D721Med (cell line): ENCODE data around the gene IBA57.

Experiments
- DNase-seq: peaks from one replicate; pipeline ENCODE4 v3.0.0; 2011; ENCODE audit warnings: low spot score; ENCODE audit not compliant: insufficient read length
- FAIRE-seq: peaks from 2 replicates; lab custom pipeline; 2011; peaks lifted over from hg19 to GRCh38; lab: Jason Lieb, UNC
- TF ChIP-seq, protein P1 (sequence below): IDR thresholded peaks from 2 replicates; pipeline ENCODE4 v1.5.1; 2012; ENCODE audit warnings: mild to moderate bottlenecking, control low read depth; ENCODE audit not compliant: insufficient read depth; ENCODE audit errors: missing control alignments

The IBA57 gene

GRCh38 chr1:228152918-228153258, 12.7 kb upstream of the IBA57 start:
- DNase-seq, result no peak
- TF ChIP-seq, protein P1, sequence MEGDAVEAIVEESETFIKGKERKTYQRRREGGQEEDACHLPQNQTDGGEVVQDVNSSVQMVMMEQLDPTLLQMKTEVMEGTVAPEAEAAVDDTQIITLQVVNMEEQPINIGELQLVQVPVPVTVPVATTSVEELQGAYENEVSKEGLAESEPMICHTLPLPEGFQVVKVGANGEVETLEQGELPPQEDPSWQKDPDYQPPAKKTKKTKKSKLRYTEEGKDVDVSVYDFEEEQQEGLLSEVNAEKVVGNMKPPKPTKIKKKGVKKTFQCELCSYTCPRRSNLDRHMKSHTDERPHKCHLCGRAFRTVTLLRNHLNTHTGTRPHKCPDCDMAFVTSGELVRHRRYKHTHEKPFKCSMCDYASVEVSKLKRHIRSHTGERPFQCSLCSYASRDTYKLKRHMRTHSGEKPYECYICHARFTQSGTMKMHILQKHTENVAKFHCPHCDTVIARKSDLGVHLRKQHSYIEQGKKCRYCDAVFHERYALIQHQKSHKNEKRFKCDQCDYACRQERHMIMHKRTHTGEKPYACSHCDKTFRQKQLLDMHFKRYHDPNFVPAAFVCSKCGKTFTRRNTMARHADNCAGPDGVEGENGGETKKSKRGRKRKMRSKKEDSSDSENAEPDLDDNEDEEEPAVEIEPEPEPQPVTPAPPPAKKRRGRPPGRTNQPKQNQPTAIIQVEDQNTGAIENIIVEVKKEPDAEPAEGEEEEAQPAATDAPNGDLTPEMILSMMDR, result no peak
- no peak for FAIRE-seq

GRCh38 chr1:228154021-228154669, 11.5 kb upstream of the IBA57 start:
- no peak for FAIRE-seq
- TF ChIP-seq, protein P1, result no peak
- DNase-seq, result no peak

GRCh38 chr1:228154670-228155571, 10.7 kb upstream of the IBA57 start:
- no peak for FAIRE-seq
- no peak for DNase-seq
- TF ChIP-seq, protein P1, result no peak

GRCh38 chr1:228155596-228156514, 9.7 kb upstream of the IBA57 start:
- TF ChIP-seq, protein P1, result no peak
- FAIRE-seq (no peak), DNase-seq (no peak)

- TF ChIP-seq, protein P1, result no peak
- FAIRE-seq (no peak), DNase-seq (no peak)
Observed at GRCh38 chr1:228156515-228156881, 9.1 kb upstream of the IBA57 start.

GRCh38 chr1:228156941-228157728, 8.5 kb upstream of the IBA57 start:
- TF ChIP-seq, protein P1, result no peak
- DNase-seq (no peak), FAIRE-seq (no peak)
